Measurements from ENCODE around the gene FUZ.

FUZ gene

DNA sequence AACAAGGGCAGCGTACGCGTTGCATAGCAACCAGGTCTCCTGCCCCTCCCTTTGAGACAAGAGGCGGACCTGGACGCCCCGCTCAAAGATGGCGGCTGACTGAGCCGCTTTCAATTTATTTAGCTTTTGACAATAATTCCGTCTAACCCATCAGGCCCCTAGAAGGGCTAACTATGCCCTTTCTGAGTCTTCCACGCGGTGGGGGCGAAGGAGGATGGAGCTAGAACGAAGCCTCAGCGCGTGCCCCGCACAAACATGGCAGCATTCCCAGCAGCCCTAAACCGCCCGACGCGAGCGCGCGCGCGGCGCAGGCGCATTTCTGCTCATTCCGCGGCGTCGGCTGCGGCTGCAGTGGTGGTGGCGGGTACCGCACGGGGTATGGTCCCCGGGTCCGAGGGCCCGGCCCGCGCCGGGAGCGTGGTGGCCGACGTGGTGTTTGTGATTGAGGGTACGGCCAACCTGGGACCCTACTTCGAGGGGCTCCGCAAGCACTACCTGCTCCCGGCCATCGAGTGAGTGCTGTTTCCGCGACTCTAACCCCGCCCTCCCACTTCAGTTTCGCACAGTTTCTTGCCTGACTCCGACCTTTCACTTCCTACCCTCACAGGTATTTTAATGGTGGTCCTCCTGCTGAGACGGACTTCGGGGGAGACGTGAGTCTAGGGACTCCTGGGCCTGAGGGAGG lies 5.0 kb upstream of the FUZ start, which contains the start of gene MED25:
TSS of gene MED25 (plus strand) at position 326 of the 685 bp plus-strand sequence. CDS start at position 379, 53 bp downstream.
- DNase-seq (ENCODE audit: low read depth): peak; percentile 50
- TF ChIP-seq, protein P1, sequence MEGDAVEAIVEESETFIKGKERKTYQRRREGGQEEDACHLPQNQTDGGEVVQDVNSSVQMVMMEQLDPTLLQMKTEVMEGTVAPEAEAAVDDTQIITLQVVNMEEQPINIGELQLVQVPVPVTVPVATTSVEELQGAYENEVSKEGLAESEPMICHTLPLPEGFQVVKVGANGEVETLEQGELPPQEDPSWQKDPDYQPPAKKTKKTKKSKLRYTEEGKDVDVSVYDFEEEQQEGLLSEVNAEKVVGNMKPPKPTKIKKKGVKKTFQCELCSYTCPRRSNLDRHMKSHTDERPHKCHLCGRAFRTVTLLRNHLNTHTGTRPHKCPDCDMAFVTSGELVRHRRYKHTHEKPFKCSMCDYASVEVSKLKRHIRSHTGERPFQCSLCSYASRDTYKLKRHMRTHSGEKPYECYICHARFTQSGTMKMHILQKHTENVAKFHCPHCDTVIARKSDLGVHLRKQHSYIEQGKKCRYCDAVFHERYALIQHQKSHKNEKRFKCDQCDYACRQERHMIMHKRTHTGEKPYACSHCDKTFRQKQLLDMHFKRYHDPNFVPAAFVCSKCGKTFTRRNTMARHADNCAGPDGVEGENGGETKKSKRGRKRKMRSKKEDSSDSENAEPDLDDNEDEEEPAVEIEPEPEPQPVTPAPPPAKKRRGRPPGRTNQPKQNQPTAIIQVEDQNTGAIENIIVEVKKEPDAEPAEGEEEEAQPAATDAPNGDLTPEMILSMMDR (conservative IDR thresholded peaks at IDR 0.05; ENCODE audit: low read depth, low read length): no peak
- H3K4me3 ChIP-seq (ENCODE audit: low read length): peak within 1 kb of the TSS; percentile 96

DNA sequence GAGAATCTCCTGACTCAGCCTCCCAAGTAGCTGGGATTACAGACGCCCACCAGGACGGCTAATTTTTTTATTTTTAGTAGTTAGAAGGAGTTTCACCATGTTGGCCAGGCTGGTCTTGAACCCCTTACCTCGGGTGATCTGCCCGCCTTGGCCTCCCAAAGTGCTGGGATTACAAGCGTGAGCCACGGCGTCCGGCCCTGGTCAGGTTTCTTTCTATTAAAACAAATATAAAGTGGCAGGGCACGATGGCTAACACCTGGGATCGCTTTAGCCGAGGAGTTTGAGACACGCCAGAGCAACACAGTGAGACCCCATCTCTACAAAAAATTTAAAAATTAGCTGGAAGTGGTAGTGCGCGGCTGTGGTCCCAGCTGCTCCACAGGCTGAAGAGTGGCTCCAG lies 3.5 kb upstream of the FUZ start:
- no peak for DNase-seq (ENCODE audit: low read depth)
- H3K4me3 ChIP-seq (ENCODE audit: low read length): peak overlapping the region; percentile 19
- TF ChIP-seq, protein P1 (conservative IDR thresholded peaks at IDR 0.05; ENCODE audit: low read depth, low read length): no peak

DNA sequence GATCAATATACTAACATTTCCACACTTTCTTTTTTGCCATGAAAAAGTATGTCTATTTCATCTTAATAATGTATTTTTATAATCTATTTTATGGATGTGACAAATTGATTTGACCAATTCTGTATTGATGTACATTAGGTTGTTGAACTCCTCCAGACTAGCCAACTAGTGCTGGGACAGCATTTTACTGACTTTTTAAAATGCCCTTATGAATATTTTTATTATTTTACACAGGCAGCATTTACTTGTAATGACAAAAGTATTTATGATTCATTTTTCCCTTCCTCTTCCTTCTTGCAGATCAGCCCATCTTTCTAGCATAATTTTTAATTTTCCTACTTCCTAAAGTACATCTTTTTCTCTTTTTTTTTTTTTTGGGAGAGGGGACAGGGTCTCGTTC lies 918 bp upstream of the FUZ start:
- TF ChIP-seq, protein P1 (conservative IDR thresholded peaks at IDR 0.05; ENCODE audit: low read depth, low read length): no peak
- DNase-seq (ENCODE audit: low read depth): no peak
- peak overlapping the region; percentile 98 for H3K4me3 ChIP-seq (ENCODE audit: low read length)

DNA sequence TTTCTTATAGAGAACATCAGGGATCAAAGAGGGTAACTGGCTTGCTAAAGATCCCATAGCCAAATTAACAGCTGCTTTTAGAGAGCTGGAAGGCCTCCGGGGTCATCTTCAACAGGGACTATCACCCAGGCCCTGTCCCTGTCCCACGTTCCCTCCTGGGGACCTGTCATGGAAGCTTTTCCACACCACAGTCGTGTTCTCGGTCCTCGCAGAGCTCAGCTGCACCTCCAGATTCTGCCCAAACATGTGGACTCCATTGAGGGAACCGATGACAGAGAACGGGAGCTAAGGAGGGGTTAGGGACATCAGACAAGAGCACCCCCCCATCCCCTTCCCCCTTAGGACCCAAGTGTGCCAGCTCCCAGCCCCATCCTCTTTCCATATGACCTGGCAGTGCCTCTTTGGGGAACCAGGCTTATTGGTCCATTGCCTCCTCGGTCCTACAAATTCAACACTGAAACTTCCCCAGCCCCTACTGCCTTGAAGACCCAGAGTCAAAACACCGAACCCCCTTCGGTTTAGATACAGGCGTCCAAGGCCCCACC lies 568 bp downstream of the FUZ start:
- TF ChIP-seq, protein P1 (conservative IDR thresholded peaks at IDR 0.05; ENCODE audit: low read depth, low read length): no peak
- DNase-seq (ENCODE audit: low read depth): no peak
- peak overlapping the region; percentile 98 for H3K4me3 ChIP-seq (ENCODE audit: low read length)

DNA sequence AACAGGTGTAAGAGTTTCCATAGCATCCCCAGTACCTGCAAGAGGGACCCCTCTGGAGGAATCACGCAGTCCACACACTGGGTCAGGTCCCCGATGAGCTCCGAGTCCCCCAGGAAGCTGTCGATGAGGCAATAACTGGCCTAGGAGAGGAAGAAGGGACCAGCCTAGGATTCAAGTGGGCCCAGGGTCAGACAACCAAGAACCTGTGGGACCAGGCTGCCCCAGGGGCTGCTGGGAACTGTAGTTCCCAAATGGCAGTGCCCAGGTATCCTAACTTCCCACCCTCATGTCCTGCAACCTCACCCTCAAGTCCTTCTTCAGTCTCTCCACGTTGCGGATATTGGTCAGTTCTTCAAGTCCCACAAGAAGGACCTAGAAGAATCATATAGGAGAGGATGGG lies 1.8 kb downstream of the FUZ start:
- TF ChIP-seq, protein P1 (conservative IDR thresholded peaks at IDR 0.05; ENCODE audit: low read depth, low read length): no peak
- no peak for DNase-seq (ENCODE audit: low read depth)
- no peak overlapping the region for H3K4me3 ChIP-seq (ENCODE audit: low read length)

DNA sequence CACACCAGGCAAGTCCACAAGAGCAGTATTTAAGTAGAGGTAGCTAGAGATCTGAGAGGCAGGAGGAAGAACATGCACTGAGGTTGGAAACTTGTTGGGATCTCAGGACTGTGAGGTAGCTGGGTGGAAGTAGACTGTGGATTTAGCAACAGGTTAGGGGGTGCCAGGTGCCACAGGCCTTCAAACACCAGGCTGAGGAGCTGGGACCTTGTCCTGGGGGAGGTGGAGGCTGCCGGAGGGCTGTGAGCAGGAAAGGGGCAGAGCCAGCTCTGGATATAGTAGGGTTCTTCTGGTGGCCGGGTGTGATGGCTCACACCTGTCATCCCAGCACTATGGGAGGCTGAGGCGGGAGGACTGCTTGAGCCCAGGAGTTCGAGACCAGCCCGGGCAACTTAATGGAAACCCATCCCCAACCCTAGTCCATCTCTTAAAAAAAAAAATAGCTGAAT lies 3.1 kb downstream of the FUZ start:
- peak overlapping the region; percentile 65 for H3K4me3 ChIP-seq (ENCODE audit: low read length)
- DNase-seq (ENCODE audit: low read depth): no peak
- TF ChIP-seq, protein P1 (conservative IDR thresholded peaks at IDR 0.05; ENCODE audit: low read depth, low read length): no peak

Measured in retinal pigment epithelial cell (primary cell).